Skin epidermis (tissue), 12 donors: ENCODE results near the gene TMEM145.

Experiments
- H3K27ac ChIP-seq, 21 experiments: fragments of 200-600 bp; sonication (generic) in 11 of 21; one replicate each; pipeline ENCODE4 v1.5.0; 2020; ENCODE audit warnings: mild to moderate bottlenecking in 3 of 21, inconsistent platforms in 2 of 21, moderate library complexity in 2 of 21
- H3K4me3 ChIP-seq, 7 experiments: fragments of 200-600 bp; sonication (generic) in 2 of 7; one replicate each; pipeline ENCODE4 v1.5.0; 2020; ENCODE audit warnings: inconsistent platforms in 2 of 7, mild to moderate bottlenecking in 2 of 7, moderate library complexity in 1 of 7

Gene TMEM145

GRCh38 chr19:42276284-42276683 lies 36.8 kb upstream of the TMEM145 start:
- H3K27ac ChIP-seq = peak overlapping the region in 15 of 21 experiments; percentile 10 to 97 (median 89)
- no peak overlapping the region for H3K4me3 ChIP-seq

- H3K27ac ChIP-seq = peak overlapping the region in 16 of 21 experiments; percentile 5 to 99 (median 92)
- no peak overlapping the region for H3K4me3 ChIP-seq
Measured at GRCh38 chr19:42276821-42277220, 36.3 kb upstream of the TMEM145 start.

GRCh38 chr19:42277821-42278451 lies 35.2 kb upstream of the TMEM145 start:
- Histone ChIP-seq H3K27ac (peak overlapping the region in 20 of 21 experiments; percentile 18 to 99 (median 90)), H3K4me3 (no peak overlapping the region)

GRCh38 chr19:42278452-42279154 lies 34.5 kb upstream of the TMEM145 start:
- no peak overlapping the region for H3K4me3 ChIP-seq
- H3K27ac ChIP-seq = peak overlapping the region in 20 of 21 experiments; percentile 18 to 99 (median 90)

DNA sequence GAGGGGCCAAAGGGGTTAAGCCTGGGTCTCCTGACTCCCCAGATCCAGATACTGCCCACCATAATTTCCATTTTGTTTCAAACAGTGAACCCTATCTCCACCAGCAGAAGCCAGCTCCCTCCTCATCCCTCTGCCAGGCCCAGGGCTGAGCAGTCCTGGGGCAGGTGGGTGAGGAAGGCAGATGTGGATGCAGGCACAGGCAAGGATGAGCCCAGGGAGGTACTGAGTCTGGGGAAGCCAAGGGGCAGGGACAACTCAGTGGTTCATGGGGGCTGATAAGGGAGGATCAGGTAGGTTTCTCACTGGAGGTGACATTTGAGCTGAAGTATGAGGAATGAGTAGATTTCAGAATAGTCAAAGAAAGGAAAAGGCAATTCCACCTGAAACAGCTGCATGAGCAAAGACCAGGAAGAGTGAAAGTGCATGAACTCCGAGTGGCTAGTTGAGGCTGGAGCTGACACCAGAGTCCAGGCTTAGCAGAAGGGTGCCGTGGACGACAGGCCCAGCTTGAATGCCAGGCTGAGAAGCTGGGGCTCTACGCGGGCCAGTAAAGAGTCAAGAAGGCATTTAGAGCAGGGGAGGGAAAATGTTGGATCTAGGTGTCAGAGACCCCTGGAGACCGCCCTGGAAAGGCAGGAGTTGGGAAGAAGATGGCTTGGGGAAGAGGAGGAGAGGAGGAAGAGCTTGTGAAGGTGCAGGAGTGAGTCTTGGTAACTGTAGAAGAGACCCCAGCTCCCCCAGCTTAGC lies 33.8 kb upstream of the TMEM145 start:
- Histone ChIP-seq H3K27ac (peak overlapping the region; percentile 13 to 99 (median 92)), H3K4me3 (peak overlapping the region; percentile 48 to 77 (median 69))

- H3K4me3 ChIP-seq = peak overlapping the region; percentile 48 to 77 (median 69)
- H3K27ac ChIP-seq = peak overlapping the region; percentile 13 to 99 (median 92)
Measured at GRCh38 chr19:42279902-42280814, 33.0 kb upstream of the TMEM145 start.

GRCh38 chr19:42280815-42281145 lies 32.3 kb upstream of the TMEM145 start:
- H3K27ac ChIP-seq = peak overlapping the region; percentile 72 to 99 (median 92)
- H3K4me3 ChIP-seq = peak overlapping the region; percentile 48 to 77 (median 69)

- H3K27ac ChIP-seq = peak overlapping the region; percentile 72 to 99 (median 92)
Measured at GRCh38 chr19:42281146-42281826, 31.8 kb upstream of the TMEM145 start.

DNA sequence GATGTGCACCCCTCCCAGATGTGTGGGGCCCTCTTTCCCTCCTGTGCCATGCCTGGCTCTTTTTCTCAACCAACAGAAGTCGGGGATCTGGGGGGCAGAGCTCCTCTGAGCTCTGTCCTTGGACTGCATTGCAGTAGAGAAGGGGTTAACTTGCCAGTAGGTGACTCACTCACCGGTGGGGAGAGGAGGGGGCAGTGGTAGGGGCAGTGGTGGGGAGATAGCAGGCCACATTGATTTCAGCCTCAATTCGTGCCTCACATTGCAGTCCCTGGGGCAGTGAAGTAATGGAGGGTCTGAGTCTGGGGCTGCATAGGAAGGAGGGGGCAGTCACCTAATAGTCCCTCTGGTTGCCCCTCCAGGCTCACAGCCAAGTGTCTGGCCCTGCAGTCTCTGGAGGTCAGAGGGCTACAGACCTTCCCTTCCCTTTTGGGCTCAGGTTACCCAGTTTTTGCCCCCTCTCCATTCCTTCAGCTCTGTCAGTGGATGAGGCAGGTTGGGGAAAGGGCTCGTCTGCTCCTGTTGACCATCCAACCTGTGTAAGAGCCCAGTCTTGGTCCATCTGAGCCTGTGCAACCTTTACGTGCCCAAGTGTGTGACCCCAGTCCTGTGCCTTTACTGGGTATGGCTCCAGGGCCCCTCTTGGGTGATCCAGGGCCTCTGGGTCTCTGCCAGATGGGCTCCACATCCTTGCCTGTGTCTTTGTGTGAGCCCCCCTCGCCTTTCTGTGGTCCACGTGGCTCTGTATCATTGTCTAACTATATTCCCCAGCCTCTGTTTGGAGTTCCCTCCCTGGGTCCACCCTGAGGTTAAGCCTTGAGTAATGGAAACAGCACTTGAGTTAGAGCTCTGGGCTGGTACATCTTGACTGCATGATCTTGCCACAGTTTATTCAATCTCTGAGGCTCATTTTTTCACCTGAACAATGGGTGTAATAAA lies 31.0 kb upstream of the TMEM145 start:
- Histone ChIP-seq H3K4me3 (peak overlapping the region in 3 of 7 experiments; percentile 4 to 77 (median 61)), H3K27ac (peak overlapping the region; percentile 72 to 99 (median 92))

More at GRCh38 chr19:42281146-42281826, 31.8 kb upstream of the TMEM145 start:
- H3K4me3 ChIP-seq = peak overlapping the region; percentile 48 to 77 (median 69)

GRCh38 chr19:42282819-42283187 lies 30.3 kb upstream of the TMEM145 start:
- Histone ChIP-seq H3K4me3 (peak overlapping the region in 1 of 7 experiments; percentile 17), H3K27ac (peak overlapping the region in 20 of 21 experiments; percentile 83 to 99 (median 92))

DNA sequence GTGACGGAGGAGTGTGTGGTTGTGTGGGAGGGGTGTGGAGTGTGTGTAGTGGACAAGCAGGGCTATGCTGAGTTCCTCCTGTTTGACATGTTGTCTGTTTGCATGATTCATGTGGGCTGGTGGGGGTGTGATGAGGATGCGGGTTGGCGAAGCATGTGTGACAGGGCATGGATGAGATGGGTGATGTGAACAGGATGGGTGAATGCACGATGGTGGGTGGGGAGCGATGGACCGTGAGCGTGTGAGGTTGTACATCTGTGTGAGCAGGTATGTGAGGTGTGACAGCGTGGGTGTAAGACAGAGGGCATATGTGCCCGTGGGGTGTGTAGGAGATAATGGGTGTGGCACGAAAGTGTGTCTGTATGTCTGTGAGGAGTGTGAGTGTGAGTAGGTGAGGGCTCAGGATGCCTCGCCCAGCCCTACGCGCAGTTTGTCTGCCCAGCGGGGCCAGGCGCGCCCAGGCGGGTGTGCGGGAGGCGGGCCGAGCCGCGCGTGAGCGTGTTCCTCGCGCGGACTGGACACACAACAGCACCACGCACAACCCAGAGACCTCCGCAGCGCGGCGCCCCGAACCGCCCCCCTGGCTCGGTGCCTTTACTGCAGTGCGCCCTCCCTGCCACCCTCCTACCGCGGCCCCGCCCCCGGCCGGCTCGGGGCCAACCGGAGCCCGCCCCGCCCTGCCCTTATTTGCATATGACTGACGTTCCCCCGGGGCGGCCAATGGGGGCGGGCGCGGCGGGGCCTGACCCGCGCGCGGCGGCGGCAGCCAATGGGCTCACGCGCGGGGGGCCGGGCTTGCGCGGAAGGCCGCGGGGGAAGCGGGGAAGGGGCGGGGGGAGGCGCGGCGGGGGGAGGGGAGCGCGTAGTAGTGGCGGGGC lies 29.7 kb upstream of the TMEM145 start:
- H3K4me3 ChIP-seq = peak overlapping the region; percentile 17 to 66 (median 44)
- peak overlapping the region; percentile 81 to 99 (median 92) for H3K27ac ChIP-seq

DNA sequence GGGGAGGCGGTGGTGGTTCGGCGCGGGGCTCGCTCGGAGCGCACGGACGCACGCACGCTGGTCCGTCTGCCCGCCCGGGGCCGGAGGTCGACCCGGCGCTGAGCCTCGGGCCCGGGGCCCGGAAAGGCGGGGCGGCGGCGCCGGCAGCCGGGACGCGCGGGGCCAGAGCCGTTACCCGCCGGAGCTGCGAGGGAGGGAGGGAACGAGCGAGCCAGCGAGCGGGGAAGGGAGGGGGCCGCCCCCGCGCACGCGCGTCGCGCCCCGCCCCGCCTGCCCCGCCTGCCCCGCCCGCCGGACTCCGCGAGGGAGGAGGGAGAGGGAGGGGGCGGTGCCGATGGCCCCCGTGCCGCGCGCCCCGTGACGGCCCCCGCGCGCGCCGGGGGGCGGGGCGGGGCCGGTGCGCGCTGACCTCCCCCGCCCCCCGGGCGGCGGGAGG lies 29.0 kb upstream of the TMEM145 start:
- peak overlapping the region in 6 of 7 experiments; percentile 17 to 66 (median 46) for H3K4me3 ChIP-seq
- peak overlapping the region in 17 of 21 experiments; percentile 68 to 99 (median 89) for H3K27ac ChIP-seq

- Histone ChIP-seq H3K27ac (peak overlapping the region in 20 of 21 experiments; percentile 46 to 89 (median 73)), H3K4me3 (peak overlapping the region; percentile 38 to 66 (median 47))
Measured at GRCh38 chr19:42284591-42285341, 28.3 kb upstream of the TMEM145 start.

- H3K27ac ChIP-seq = peak overlapping the region in 19 of 21 experiments; percentile 46 to 89 (median 73)
- peak overlapping the region in 4 of 7 experiments; percentile 45 to 66 (median 57) for H3K4me3 ChIP-seq
Measured at GRCh38 chr19:42285541-42285941, 27.6 kb upstream of the TMEM145 start.

DNA sequence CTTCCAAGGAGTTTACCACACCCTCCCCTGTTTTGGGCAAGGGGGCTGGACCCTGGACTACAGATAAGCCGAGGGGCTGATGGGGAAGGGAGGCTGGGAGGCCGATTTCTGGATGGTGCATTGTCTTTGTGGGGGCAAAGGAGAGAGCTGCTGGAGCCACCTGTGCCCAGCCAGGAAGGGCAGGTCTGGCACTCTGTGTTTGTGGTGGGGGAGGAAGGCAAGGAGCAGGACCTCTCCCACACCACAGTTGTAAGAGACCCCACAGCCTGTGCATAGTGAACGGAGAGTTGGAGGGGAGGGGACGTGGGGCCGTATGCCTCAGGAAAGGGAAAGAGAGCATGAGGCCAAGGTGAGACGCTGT lies 27.1 kb upstream of the TMEM145 start:
- Histone ChIP-seq H3K4me3 (peak overlapping the region in 2 of 7 experiments; percentile 45 to 62), H3K27ac (peak overlapping the region in 17 of 21 experiments; percentile 28 to 89 (median 75))
